Type B pancreatic cell (in vitro differentiated cells): Measurements from ENCODE around the gene R3HDM2. TPM values are rescaled to one million over a fixed set of nuclear protein-coding genes. Genes with fewer than 3 reads are reported as not detected.
A peak's percentile ranks its signal among the peaks of the same experiment; 100 is the strongest.

Experiments
- DNase-seq: peaks from one replicate; pipeline ENCODE4 v3.0.0; 2021; ENCODE audit warnings: mixed read lengths; ENCODE audit not compliant: unreplicated experiment; ENCODE audit errors: extremely low spot score
- H3K27ac Mint-ChIP-seq: 2 replicates; pipeline ENCODE4 v1.8.0; 2021; ENCODE audit warnings: mild to moderate bottlenecking, mixed read lengths
- H3K27me3 Mint-ChIP-seq: 2 replicates; pipeline ENCODE4 v1.8.0; 2021; ENCODE audit warnings: mixed read lengths
- H3K36me3 Mint-ChIP-seq: 2 replicates; pipeline ENCODE4 v1.8.0; 2021; ENCODE audit warnings: mixed read lengths
- H3K4me1 Mint-ChIP-seq: one replicate; pipeline ENCODE4 v1.8.0; 2021; ENCODE audit warnings: mixed read lengths; ENCODE audit not compliant: unreplicated experiment
- H3K4me3 Mint-ChIP-seq: 2 replicates; pipeline ENCODE4 v1.8.0; 2021; ENCODE audit warnings: mild to moderate bottlenecking, mixed read lengths
- H3K9me3 Mint-ChIP-seq: 2 replicates; pipeline ENCODE4 v1.8.0; 2021; ENCODE audit warnings: mixed read lengths
- total RNA-seq: library from RNA; stranded (reverse); gene quantifications from 2 replicates; pipeline ENCODE4 v1.2.1, GENCODE V29; 2021; ENCODE audit warnings: low replicate concordance
- TF ChIP-seq, protein P1 (sequence below): fragments of 200-600 bp; sonication (generic); conservative IDR thresholded peaks from 2 replicates; pipeline ENCODE4 v1.5.0; 2021; ENCODE audit warnings: antibody characterized with exemption, mild to moderate bottlenecking

The R3HDM2 gene
- total RNA-seq, 1 donor from 2014 or later, result 59.0 TPM

- Mint-ChIP-seq H3K27ac (peak overlapping the region; percentile 22), H3K4me3 (peak overlapping the region; percentile 57), H3K27me3 (peaks cover 84% of the 10 kb centered on the region), H3K9me3 (no peaks in the 10 kb centered on the region), H3K36me3 (no peaks in the 10 kb centered on the region), H3K4me1 (peaks cover 56% of the 10 kb centered on the region)
- no peak for DNase-seq
- TF ChIP-seq, protein P1, sequence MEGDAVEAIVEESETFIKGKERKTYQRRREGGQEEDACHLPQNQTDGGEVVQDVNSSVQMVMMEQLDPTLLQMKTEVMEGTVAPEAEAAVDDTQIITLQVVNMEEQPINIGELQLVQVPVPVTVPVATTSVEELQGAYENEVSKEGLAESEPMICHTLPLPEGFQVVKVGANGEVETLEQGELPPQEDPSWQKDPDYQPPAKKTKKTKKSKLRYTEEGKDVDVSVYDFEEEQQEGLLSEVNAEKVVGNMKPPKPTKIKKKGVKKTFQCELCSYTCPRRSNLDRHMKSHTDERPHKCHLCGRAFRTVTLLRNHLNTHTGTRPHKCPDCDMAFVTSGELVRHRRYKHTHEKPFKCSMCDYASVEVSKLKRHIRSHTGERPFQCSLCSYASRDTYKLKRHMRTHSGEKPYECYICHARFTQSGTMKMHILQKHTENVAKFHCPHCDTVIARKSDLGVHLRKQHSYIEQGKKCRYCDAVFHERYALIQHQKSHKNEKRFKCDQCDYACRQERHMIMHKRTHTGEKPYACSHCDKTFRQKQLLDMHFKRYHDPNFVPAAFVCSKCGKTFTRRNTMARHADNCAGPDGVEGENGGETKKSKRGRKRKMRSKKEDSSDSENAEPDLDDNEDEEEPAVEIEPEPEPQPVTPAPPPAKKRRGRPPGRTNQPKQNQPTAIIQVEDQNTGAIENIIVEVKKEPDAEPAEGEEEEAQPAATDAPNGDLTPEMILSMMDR, result no peak
These were observed 208.3 kb downstream of the R3HDM2 start for GRCh38 chr12:57222286-57223190.

- Mint-ChIP-seq H3K4me3 (peak overlapping the region; percentile 61), H3K27me3 (peaks cover 80% of the 10 kb centered on the region), H3K9me3 (no peaks in the 10 kb centered on the region), H3K4me1 (peaks cover 52% of the 10 kb centered on the region), H3K27ac (no peak overlapping the region), H3K36me3 (no peaks in the 10 kb centered on the region)
- TF ChIP-seq, protein P1, result no peak
- DNase-seq, result no peak
These were observed 209.5 kb downstream of the R3HDM2 start for GRCh38 chr12:57221169-57221917.

- no peak for DNase-seq
- peak overlapping the region; percentile 61 for H3K4me3 Mint-ChIP-seq
- no peak overlapping the region for H3K27ac Mint-ChIP-seq
- peaks cover 49% of the 10 kb centered on the region for H3K4me1 Mint-ChIP-seq
- TF ChIP-seq, protein P1, result no peak
- H3K27me3 Mint-ChIP-seq, result peaks cover 77% of the 10 kb centered on the region
- H3K9me3 Mint-ChIP-seq, result no peaks in the 10 kb centered on the region
- H3K36me3 Mint-ChIP-seq, result no peaks in the 10 kb centered on the region
These were observed 210.1 kb downstream of the R3HDM2 start for GRCh38 chr12:57220770-57221168.

DNA sequence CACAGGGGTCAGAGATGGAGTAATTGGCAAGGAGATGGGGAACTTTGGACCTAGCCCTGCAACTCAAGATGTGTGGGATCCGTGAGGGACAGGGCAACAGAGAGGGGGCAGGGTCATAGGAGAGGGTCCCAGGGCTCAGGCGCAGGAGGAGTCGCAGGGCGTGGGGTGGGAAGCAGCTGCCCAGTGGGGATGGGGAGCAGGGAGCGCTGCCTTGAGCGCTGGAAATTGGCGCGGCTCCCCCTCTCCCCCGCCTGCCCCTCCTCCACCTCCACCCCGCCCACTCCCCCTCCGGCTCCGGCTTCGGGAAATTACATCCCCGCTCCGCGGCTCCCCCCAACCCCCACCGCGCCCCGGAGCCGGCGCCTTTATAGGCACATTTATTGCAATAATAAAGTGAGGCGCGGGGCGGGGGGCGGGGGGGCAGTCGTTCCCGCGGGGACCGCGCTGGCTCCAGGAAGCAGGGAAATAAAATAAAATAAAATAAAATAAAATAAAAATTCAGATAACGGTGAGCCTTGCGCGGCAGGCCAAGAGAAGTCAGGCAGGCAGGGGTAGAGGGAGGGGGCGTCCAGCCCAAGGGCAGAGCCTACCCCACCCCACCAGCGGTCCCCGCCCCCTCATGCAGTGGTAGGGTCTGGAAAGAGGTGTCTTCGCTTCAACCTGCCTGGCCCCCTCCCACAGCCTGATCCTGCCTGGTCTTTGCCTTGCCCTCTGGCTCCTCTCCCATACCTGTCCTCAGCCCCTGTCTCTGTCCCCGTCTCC, 210.7 kb downstream of the R3HDM2 start:
- no peak for DNase-seq
- Mint-ChIP-seq H3K9me3 (no peaks in the 10 kb centered on the region), H3K27ac (no peak overlapping the region), H3K36me3 (no peaks in the 10 kb centered on the region), H3K27me3 (peaks cover 78% of the 10 kb centered on the region), H3K4me1 (peaks cover 50% of the 10 kb centered on the region), H3K4me3 (peak overlapping the region; percentile 82)
- TF ChIP-seq, protein P1, result no peak

- peak overlapping the region; percentile 82 for H3K4me3 Mint-ChIP-seq
- no peaks in the 10 kb centered on the region for H3K36me3 Mint-ChIP-seq
- TF ChIP-seq, protein P1, result no peak
- no peak for DNase-seq
- no peaks in the 10 kb centered on the region for H3K9me3 Mint-ChIP-seq
- H3K27ac Mint-ChIP-seq, result peak overlapping the region; percentile 60
- H3K4me1 Mint-ChIP-seq, result peaks cover 56% of the 10 kb centered on the region
- peaks cover 84% of the 10 kb centered on the region for H3K27me3 Mint-ChIP-seq
These were observed 211.4 kb downstream of the R3HDM2 start for GRCh38 chr12:57219205-57219992.
